Neural cell (in vitro differentiated cells): ENCODE results near the gene RAI1. TPM values are rescaled to one million over a fixed set of nuclear protein-coding genes. Genes with fewer than 3 reads are reported as not detected.

ENCODE experiments used
- H2AFZ ChIP-seq: fragments of 200-600, 300-800 bp; sonication (generic), shearing (Covaris generic); 2 replicates; pipeline ENCODE4 v1.6.0; 2014; ENCODE audit warnings: low read depth, mild to moderate bottlenecking, antibody characterized with exemption, low read length, moderate library complexity
- H3F3A ChIP-seq: fragments of 200-600 bp; shearing (Covaris generic); 2 replicates; pipeline ENCODE4 v1.6.1; 2016; ENCODE audit warnings: mild to moderate bottlenecking, moderate library complexity, mixed read lengths, antibody characterized with exemption, low read length; ENCODE audit not compliant: insufficient read depth, poor library complexity, severe bottlenecking
- H3K27ac ChIP-seq: fragments of 200-600, 300-800 bp; sonication (generic), shearing (Covaris generic); 2 replicates; pipeline ENCODE4 v1.5.1; 2014; ENCODE audit warnings: mild to moderate bottlenecking, low read length, moderate library complexity
- H3K27me3 ChIP-seq: fragments of 300-800, 200-600 bp; sonication (generic), shearing (Covaris generic); 2 replicates; pipeline ENCODE4 v1.6.0; 2014; ENCODE audit warnings: mild to moderate bottlenecking, low read depth, low read length, moderate library complexity; ENCODE audit not compliant: insufficient read depth
- H3K36me3 ChIP-seq: fragments of 300-800, 200-600 bp; sonication (generic), shearing (Covaris generic); 2 replicates; pipeline ENCODE4 v1.5.1; 2014; ENCODE audit warnings: mild to moderate bottlenecking, antibody characterized with exemption, low read length, moderate library complexity; ENCODE audit not compliant: insufficient read depth
- H3K4me2 ChIP-seq: fragments of 300-800, 200-600 bp; sonication (generic), shearing (Covaris generic); 2 replicates; pipeline ENCODE4 v1.6.0; 2014; ENCODE audit warnings: mild to moderate bottlenecking, low read length
- H3K4me3 ChIP-seq: fragments of 300-800, 200-600 bp; sonication (generic), shearing (Covaris generic); 2 replicates; pipeline ENCODE4 v1.5.1; 2014; ENCODE audit warnings: mild to moderate bottlenecking, low read length, moderate library complexity
- H3K79me2 ChIP-seq: fragments of 200-600 bp; shearing (Covaris generic); replicated peaks from 2 replicates; pipeline ENCODE4 v1.6.0; 2014; ENCODE audit warnings: mild to moderate bottlenecking, low read length, moderate library complexity; ENCODE audit not compliant: insufficient read depth
- H3K9ac ChIP-seq: fragments of 300-800, 200-600 bp; sonication (generic), shearing (Covaris generic); 2 replicates; pipeline ENCODE4 v1.6.1; 2016; ENCODE audit warnings: mild to moderate bottlenecking, low read length, mixed read lengths
- H3K9me2 ChIP-seq: fragments of 200-600 bp; shearing (Covaris generic); 2 replicates; pipeline ENCODE4 v1.6.1; 2016; ENCODE audit warnings: mild to moderate bottlenecking, low read length, mixed read lengths; ENCODE audit not compliant: insufficient read depth
- H3K9me3 ChIP-seq: fragments of 200-600, 300-800 bp; sonication (generic), shearing (Covaris generic); 2 replicates; pipeline ENCODE4 v1.6.1; 2016; ENCODE audit warnings: mild to moderate bottlenecking, mixed run types, low read length, moderate library complexity, mixed read lengths
- H4K20me1 ChIP-seq: fragments of 200-600 bp; shearing (Covaris generic); 2 replicates; pipeline ENCODE4 v1.6.1; 2016; ENCODE audit warnings: mild to moderate bottlenecking, mixed run types; ENCODE audit not compliant: insufficient read depth
- EP300 ChIP-seq: fragments of 450-650 bp; conservative IDR thresholded peaks from 2 replicates; pipeline ENCODE4 v1.6.1; 2014; ENCODE audit warnings: antibody characterized with exemption, mild to moderate bottlenecking, moderate library complexity; ENCODE audit not compliant: poor library complexity, severe bottlenecking
- EZH2 ChIP-seq: fragments of 200-600, 300-800 bp; shearing (Covaris generic), sonication (generic); IDR thresholded peaks from 2 replicates; pipeline ENCODE4 v1.6.1; 2014; ENCODE audit warnings: antibody characterized with exemption, low read length, borderline replicate concordance, mild to moderate bottlenecking; ENCODE audit not compliant: insufficient read depth, poor library complexity, severe bottlenecking
- MXI1 ChIP-seq: fragments of 450-650 bp; conservative IDR thresholded peaks from 2 replicates; pipeline ENCODE4 v1.6.1; 2014; ENCODE audit warnings: antibody characterized with exemption, mild to moderate bottlenecking; ENCODE audit not compliant: poor library complexity, severe bottlenecking
- POLR2AphosphoS5 ChIP-seq: IDR thresholded peaks from 2 replicates; pipeline ENCODE4 v1.6.1; 2012
- RAD21 ChIP-seq: fragments of 450-650 bp; conservative IDR thresholded peaks from 2 replicates; pipeline ENCODE4 v1.6.1; 2014; ENCODE audit warnings: antibody characterized with exemption, mild to moderate bottlenecking, moderate library complexity
- SMC3 ChIP-seq: fragments of 450-650 bp; conservative IDR thresholded peaks from 2 replicates; pipeline ENCODE4 v1.6.1; 2014; ENCODE audit warnings: antibody characterized with exemption, mild to moderate bottlenecking, moderate library complexity; ENCODE audit not compliant: poor library complexity
- TAF1 ChIP-seq: IDR thresholded peaks from 2 replicates; pipeline ENCODE4 v1.6.1; 2012; ENCODE audit warnings: low read depth
- polyA plus RNA-seq: library from polyadenylated mRNA; depleted of rRNA; stranded (reverse); fragments of >200 nt; gene quantifications from 2 replicates; pipeline ENCODE4 v1.2.3, GENCODE V29; 2014
- TF ChIP-seq, protein P1 (sequence below): fragments of 450-650 bp; IDR thresholded peaks from 2 replicates; pipeline ENCODE4 v1.5.1; 2014; ENCODE audit warnings: antibody characterized with exemption, mild to moderate bottlenecking, moderate library complexity; ENCODE audit not compliant: poor library complexity, severe bottlenecking
- TF ChIP-seq, protein P2 (sequence below): IDR thresholded peaks from 2 replicates; pipeline ENCODE4 v1.6.1; 2012; ENCODE audit warnings: borderline replicate concordance

RAI1 gene
- polyA plus RNA-seq, 1 donor from 2014 or later, result 16.9 TPM

DNA sequence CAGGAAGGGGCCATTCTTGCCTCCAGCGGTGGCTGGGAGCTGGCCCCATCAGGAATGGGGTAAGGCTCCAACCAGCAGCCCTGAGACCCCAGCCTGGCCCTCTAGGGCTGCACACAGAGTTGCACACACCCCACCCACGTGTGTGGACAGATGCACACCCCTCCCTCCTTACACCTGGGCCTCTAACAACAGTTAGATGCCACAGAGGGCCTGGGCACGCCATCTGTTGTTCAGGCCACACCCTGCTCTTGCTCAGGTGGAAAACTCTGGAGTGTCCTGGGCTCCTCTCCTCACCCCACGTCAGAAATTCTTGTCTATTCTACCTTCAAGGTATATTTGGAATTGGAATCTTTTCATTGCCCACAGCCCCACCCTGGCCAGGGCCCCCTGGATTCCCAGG lies 13.3 kb upstream of the RAI1 start:
- H3K36me3 ChIP-seq, result no peaks in the 10 kb centered on the region
- no peaks in the 10 kb centered on the region for H3K9me2 ChIP-seq
- no peak overlapping the region for H3K4me2 ChIP-seq
- H3K79me2 ChIP-seq, result no peaks in the 10 kb centered on the region
- peak overlapping the region; percentile 50 for H3K9ac ChIP-seq
- no peaks in the 10 kb centered on the region for H3K9me3 ChIP-seq
- peak overlapping the region; percentile 74 for H3K27ac ChIP-seq
- no peaks in the 10 kb centered on the region for H3F3A ChIP-seq
- TF ChIP-seq TAF1 (no peak), MXI1 (no peak), SMC3 (no peak), EP300 (no peak), POLR2AphosphoS5 (no peak), EZH2 (no peak), RAD21 (no peak)
- TF ChIP-seq, protein P1, sequence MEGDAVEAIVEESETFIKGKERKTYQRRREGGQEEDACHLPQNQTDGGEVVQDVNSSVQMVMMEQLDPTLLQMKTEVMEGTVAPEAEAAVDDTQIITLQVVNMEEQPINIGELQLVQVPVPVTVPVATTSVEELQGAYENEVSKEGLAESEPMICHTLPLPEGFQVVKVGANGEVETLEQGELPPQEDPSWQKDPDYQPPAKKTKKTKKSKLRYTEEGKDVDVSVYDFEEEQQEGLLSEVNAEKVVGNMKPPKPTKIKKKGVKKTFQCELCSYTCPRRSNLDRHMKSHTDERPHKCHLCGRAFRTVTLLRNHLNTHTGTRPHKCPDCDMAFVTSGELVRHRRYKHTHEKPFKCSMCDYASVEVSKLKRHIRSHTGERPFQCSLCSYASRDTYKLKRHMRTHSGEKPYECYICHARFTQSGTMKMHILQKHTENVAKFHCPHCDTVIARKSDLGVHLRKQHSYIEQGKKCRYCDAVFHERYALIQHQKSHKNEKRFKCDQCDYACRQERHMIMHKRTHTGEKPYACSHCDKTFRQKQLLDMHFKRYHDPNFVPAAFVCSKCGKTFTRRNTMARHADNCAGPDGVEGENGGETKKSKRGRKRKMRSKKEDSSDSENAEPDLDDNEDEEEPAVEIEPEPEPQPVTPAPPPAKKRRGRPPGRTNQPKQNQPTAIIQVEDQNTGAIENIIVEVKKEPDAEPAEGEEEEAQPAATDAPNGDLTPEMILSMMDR, result no peak
- TF ChIP-seq, protein P2, sequence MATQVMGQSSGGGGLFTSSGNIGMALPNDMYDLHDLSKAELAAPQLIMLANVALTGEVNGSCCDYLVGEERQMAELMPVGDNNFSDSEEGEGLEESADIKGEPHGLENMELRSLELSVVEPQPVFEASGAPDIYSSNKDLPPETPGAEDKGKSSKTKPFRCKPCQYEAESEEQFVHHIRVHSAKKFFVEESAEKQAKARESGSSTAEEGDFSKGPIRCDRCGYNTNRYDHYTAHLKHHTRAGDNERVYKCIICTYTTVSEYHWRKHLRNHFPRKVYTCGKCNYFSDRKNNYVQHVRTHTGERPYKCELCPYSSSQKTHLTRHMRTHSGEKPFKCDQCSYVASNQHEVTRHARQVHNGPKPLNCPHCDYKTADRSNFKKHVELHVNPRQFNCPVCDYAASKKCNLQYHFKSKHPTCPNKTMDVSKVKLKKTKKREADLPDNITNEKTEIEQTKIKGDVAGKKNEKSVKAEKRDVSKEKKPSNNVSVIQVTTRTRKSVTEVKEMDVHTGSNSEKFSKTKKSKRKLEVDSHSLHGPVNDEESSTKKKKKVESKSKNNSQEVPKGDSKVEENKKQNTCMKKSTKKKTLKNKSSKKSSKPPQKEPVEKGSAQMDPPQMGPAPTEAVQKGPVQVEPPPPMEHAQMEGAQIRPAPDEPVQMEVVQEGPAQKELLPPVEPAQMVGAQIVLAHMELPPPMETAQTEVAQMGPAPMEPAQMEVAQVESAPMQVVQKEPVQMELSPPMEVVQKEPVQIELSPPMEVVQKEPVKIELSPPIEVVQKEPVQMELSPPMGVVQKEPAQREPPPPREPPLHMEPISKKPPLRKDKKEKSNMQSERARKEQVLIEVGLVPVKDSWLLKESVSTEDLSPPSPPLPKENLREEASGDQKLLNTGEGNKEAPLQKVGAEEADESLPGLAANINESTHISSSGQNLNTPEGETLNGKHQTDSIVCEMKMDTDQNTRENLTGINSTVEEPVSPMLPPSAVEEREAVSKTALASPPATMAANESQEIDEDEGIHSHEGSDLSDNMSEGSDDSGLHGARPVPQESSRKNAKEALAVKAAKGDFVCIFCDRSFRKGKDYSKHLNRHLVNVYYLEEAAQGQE, result no peak
- no peaks in the 10 kb centered on the region for H3K27me3 ChIP-seq
- no peak overlapping the region for H2AFZ ChIP-seq
- H4K20me1 ChIP-seq, result no peaks in the 10 kb centered on the region
- H3K4me3 ChIP-seq, result no peak overlapping the region

DNA sequence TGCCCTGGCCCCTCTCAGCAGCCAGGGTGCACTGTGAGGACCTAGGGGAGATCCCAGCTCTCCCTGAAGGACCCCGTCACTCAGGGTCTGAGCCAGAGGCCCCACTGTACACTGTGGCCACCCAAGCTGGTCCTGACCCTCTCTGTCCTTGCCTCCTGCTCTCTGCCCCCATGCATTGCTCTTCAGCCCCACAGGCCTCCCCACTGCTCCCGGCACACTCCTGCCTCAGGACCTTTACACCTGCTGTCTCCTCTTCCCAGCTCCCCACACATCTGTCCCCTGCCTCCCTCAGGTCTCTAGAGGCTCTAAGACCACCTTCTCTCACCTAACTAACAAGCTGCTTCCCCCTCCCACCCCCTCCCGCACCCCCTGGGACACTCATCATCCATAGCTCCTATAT lies 12.9 kb upstream of the RAI1 start:
- Histone ChIP-seq H3K4me3 (no peak overlapping the region), H3K36me3 (no peaks in the 10 kb centered on the region), H3K9me2 (no peaks in the 10 kb centered on the region), H3K79me2 (no peaks in the 10 kb centered on the region), H3F3A (no peaks in the 10 kb centered on the region), H3K9ac (peak overlapping the region; percentile 50), H3K9me3 (no peaks in the 10 kb centered on the region), H4K20me1 (no peaks in the 10 kb centered on the region), H2AFZ (no peak overlapping the region), H3K27ac (peak overlapping the region; percentile 74), H3K27me3 (no peaks in the 10 kb centered on the region), H3K4me2 (no peak overlapping the region)
- TF ChIP-seq, protein P1, result no peak
